ENCODE data around the gene FUT7. TPM values are rescaled to one million over a fixed set of nuclear protein-coding genes. Genes with fewer than 3 reads are reported as not detected.

The FUT7 gene
- total and polyA plus RNA-seq, 4 experiments from 2014 or later: 3.4 to 43.8 (median 13.6) TPM

- ChIA-PET POLR2A (ENCODE audit: partially characterized antibody) (interaction anchor here (0.7 to 1.0 kb wide), 2 partner anchors 13 to 23 kb away, joined by 3 read pairs; partner anchors contain the start of gene UAP1L1), CTCF (ENCODE audit: partially characterized antibody) (interaction anchor here (2.5 kb wide), 1 partner anchor 10 kb away, joined by 12 read pairs; no protein-coding TSS in a partner anchor)
- Mint-ChIP-seq H3K9me3 (peaks cover 0 to 5% (median 0%) of the 10 kb centered on the region in 8 donors), H3K27me3 (peaks cover 9 to 10% of the 10 kb centered on the region in 2 donors), H3K27ac (no peak within 1 kb of the TSS), H3K4me1 (peaks cover 0 to 5% (median 3%) of the 10 kb centered on the region in 4 donors), H3K36me3 (no peaks in the 10 kb centered on the region), H3K4me3 (peak within 1 kb of the TSS in 1 of 8 donors; percentile 12)
- intact Hi-C loops (cut with micrococcal nuclease): no loop called here
- Histone ChIP-seq H3K27ac (ENCODE audit: low read depth, low read length) (no peak within 1 kb of the TSS), H3K9me3 (ENCODE audit: control insufficient read depth in 1 of 2, low read length in 2 of 2) (no peaks in the 10 kb centered on the region), H3K4me1 (ENCODE audit: insufficient read depth, low read length) (peaks cover 15% of the 10 kb centered on the region), H3K27me3 (ENCODE audit: insufficient read depth, low read length) (peaks cover 32% of the 10 kb centered on the region), H3K4me3 (ENCODE audit: low read length in 2 of 2) (no peak within 1 kb of the TSS), H3K36me3 (ENCODE audit: insufficient read depth, low read length) (no peaks in the 10 kb centered on the region)
- DNase-seq: peak in 1 of 5 donors; percentile 52
Observed at GRCh38 chr9:137053944-137054931, 22.4 kb upstream of the FUT7 start, which contains the start of gene ENTPD2. Gene ENTPD2, minus strand, starts transcription at chr9:137054061. Its CDS starts 64 bp downstream, at chr9:137053997.

GRCh38 chr9:137052998-137053943, 21.4 kb upstream of the FUT7 start:
- Mint-ChIP-seq H3K4me3 (peak overlapping the region in 1 of 8 donors; percentile 12), H3K27me3 (peaks cover 10% of the 10 kb centered on the region in 2 donors), H3K9me3 (peaks cover 0 to 5% (median 0%) of the 10 kb centered on the region in 8 donors), H3K36me3 (no peaks in the 10 kb centered on the region), H3K4me1 (peaks cover 0 to 5% (median 3%) of the 10 kb centered on the region in 4 donors), H3K27ac (peak overlapping the region in 1 of 7 donors; percentile 13)
- Histone ChIP-seq H3K4me1 (ENCODE audit: insufficient read depth, low read length) (peaks cover 15% of the 10 kb centered on the region), H3K27ac (ENCODE audit: low read depth, low read length) (no peak overlapping the region), H3K4me3 (ENCODE audit: low read length in 2 of 2) (no peak overlapping the region), H3K27me3 (ENCODE audit: insufficient read depth, low read length) (peaks cover 36% of the 10 kb centered on the region), H3K9me3 (ENCODE audit: control insufficient read depth in 1 of 2, low read length in 2 of 2) (no peaks in the 10 kb centered on the region), H3K36me3 (ENCODE audit: insufficient read depth, low read length) (no peaks in the 10 kb centered on the region)
- intact Hi-C loops (cut with micrococcal nuclease): no loop called here
- no peak for DNase-seq
- ChIA-PET CTCF (ENCODE audit: partially characterized antibody) (interaction anchor here (0.9 to 1.2 kb wide), 3 partner anchors 14 to 24 kb away, joined by 3 to 6 read pairs (median 4); no protein-coding TSS in a partner anchor), POLR2A (ENCODE audit: partially characterized antibody) (interaction anchor here (0.7 to 1.5 kb wide), 2 partner anchors 18 to 24 kb away, joined by 3 to 5 read pairs; partner anchors contain the start of gene UAP1L1)

- no peak for DNase-seq
- peaks cover 44% of the 10 kb centered on the region for H3K27me3 ChIP-seq (ENCODE audit: insufficient read depth, low read length)
- no peak overlapping the region for H3K27ac ChIP-seq (ENCODE audit: low read depth, low read length)
- peaks cover 12 to 13% of the 10 kb centered on the region in 2 donors for H3K27me3 Mint-ChIP-seq
- H3K36me3 Mint-ChIP-seq: no peaks in the 10 kb centered on the region
- peaks cover 0 to 5% (median 3%) of the 10 kb centered on the region in 4 donors for H3K4me1 Mint-ChIP-seq
- H3K4me1 ChIP-seq (ENCODE audit: insufficient read depth, low read length): peaks cover 15% of the 10 kb centered on the region
- H3K9me3 Mint-ChIP-seq: peaks cover 0 to 5% (median 0%) of the 10 kb centered on the region in 8 donors
- peak overlapping the region in 1 of 7 donors; percentile 13 for H3K27ac Mint-ChIP-seq
- no peaks in the 10 kb centered on the region for H3K36me3 ChIP-seq (ENCODE audit: insufficient read depth, low read length)
- intact Hi-C loops (cut with micrococcal nuclease): no loop called here
- no peaks in the 10 kb centered on the region for H3K9me3 ChIP-seq (ENCODE audit: control insufficient read depth in 1 of 2, low read length in 2 of 2)
- CTCF ChIA-PET (ENCODE audit: partially characterized antibody): interaction anchor here (0.9 to 1.2 kb wide), 3 partner anchors 15 to 23 kb away, joined by 3 to 6 read pairs (median 4); no protein-coding TSS in a partner anchor
- H3K4me3 Mint-ChIP-seq: peak overlapping the region in 1 of 8 donors; percentile 54
- H3K4me3 ChIP-seq (ENCODE audit: low read length in 2 of 2): no peak overlapping the region
- POLR2A ChIA-PET (ENCODE audit: partially characterized antibody): interaction anchor here (1.1 to 1.5 kb wide), 2 partner anchors 12 to 17 kb away, joined by 3 to 5 read pairs; no protein-coding TSS in a partner anchor
Observed at GRCh38 chr9:137052293-137052692, 20.4 kb upstream of the FUT7 start.

DNA sequence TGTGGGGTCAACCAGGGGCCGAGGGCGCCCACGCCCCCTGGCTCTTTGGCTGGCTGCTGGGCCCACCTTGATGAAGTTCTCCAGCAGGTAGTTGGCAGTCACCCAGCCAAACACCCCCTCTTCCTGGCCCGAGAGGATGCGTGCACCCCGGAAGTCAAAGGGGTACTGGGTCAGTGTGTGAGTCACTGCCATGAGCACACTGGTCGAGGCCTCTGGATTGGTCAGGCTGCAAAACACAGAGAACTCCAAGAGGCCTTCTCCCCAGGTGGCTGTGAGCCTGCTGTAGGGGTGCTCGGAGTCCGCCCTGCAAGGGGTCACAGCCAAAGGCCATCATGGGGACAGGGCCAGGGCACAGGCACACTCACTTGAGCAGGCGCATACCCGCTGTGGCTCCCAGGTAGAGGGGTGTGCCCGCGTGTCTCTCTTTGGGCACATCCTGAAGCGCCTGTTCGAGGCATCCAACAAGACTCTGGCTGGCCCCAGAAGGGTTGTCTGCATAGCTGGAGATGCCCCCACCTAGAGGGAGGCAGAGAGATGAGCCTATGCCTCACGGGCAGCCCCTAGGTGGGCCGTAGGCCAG, 19.3 kb upstream of the FUT7 start:
- no peak overlapping the region for H3K4me3 ChIP-seq (ENCODE audit: low read length in 2 of 2)
- Mint-ChIP-seq H3K36me3 (no peaks in the 10 kb centered on the region), H3K9me3 (peaks cover 0 to 5% (median 0%) of the 10 kb centered on the region in 8 donors), H3K4me1 (peaks cover 0 to 12% (median 3%) of the 10 kb centered on the region in 4 donors), H3K27me3 (peaks cover 13 to 20% of the 10 kb centered on the region in 2 donors), H3K27ac (no peak overlapping the region), H3K4me3 (no peak overlapping the region)
- H3K27ac ChIP-seq (ENCODE audit: low read depth, low read length): no peak overlapping the region
- no peaks in the 10 kb centered on the region for H3K36me3 ChIP-seq (ENCODE audit: insufficient read depth, low read length)
- DNase-seq: no peak
- H3K4me1 ChIP-seq (ENCODE audit: insufficient read depth, low read length): peaks cover 22% of the 10 kb centered on the region
- CTCF ChIA-PET (ENCODE audit: partially characterized antibody): no interaction called here
- intact Hi-C loops (cut with micrococcal nuclease): no loop called here
- H3K27me3 ChIP-seq (ENCODE audit: insufficient read depth, low read length): peaks cover 51% of the 10 kb centered on the region
- no peaks in the 10 kb centered on the region for H3K9me3 ChIP-seq (ENCODE audit: control insufficient read depth in 1 of 2, low read length in 2 of 2)
- POLR2A ChIA-PET (ENCODE audit: partially characterized antibody): interaction anchor here (0.6 kb wide), 1 partner anchor 29 kb away, joined by 3 read pairs; no protein-coding TSS in a partner anchor

- peaks cover 25% of the 10 kb centered on the region for H3K4me1 ChIP-seq (ENCODE audit: insufficient read depth, low read length)
- CTCF ChIA-PET (ENCODE audit: partially characterized antibody): no interaction called here
- no peak overlapping the region for H3K4me3 ChIP-seq (ENCODE audit: low read length in 2 of 2)
- peaks cover 13 to 20% of the 10 kb centered on the region in 2 donors for H3K27me3 Mint-ChIP-seq
- H3K9me3 Mint-ChIP-seq: peaks cover 0 to 5% (median 0%) of the 10 kb centered on the region in 8 donors
- intact Hi-C loops (cut with micrococcal nuclease): no loop called here
- DNase-seq: no peak
- H3K27me3 ChIP-seq (ENCODE audit: insufficient read depth, low read length): peaks cover 51% of the 10 kb centered on the region
- H3K36me3 ChIP-seq (ENCODE audit: insufficient read depth, low read length): no peaks in the 10 kb centered on the region
- H3K27ac ChIP-seq (ENCODE audit: low read depth, low read length): no peak overlapping the region
- no peaks in the 10 kb centered on the region for H3K9me3 ChIP-seq (ENCODE audit: control insufficient read depth in 1 of 2, low read length in 2 of 2)
- no peaks in the 10 kb centered on the region for H3K36me3 Mint-ChIP-seq
- POLR2A ChIA-PET (ENCODE audit: partially characterized antibody): interaction anchor here (0.6 kb wide), 1 partner anchor 30 kb away, joined by 3 read pairs; no protein-coding TSS in a partner anchor
- H3K4me3 Mint-ChIP-seq: no peak overlapping the region
- H3K4me1 Mint-ChIP-seq: peaks cover 0 to 12% (median 3%) of the 10 kb centered on the region in 4 donors
- H3K27ac Mint-ChIP-seq: peak overlapping the region in 1 of 7 donors; percentile 29
Observed at GRCh38 chr9:137050570-137050969, 18.7 kb upstream of the FUT7 start.

All from CD4-positive, alpha-beta memory T cell (primary cell).